Forelimb muscle (tissue), 1 donor: ENCODE results near the gene PRPF6. TPM values are rescaled to one million over a fixed set of nuclear protein-coding genes. Genes with fewer than 3 reads are reported as not detected.

ENCODE experiments used
- DNase-seq: peaks from one replicate; pipeline ENCODE4 v3.0.0-alpha.2; 2013; ENCODE audit warnings: low read depth
- polyA plus RNA-seq: library from polyadenylated mRNA; unstranded; fragments of 120-200 nt; gene quantifications from one replicate; pipeline ENCODE4 v1.2.1, GENCODE V29; 2013; ENCODE audit not compliant: insufficient read length

PRPF6 gene
- polyA plus RNA-seq, 1 donor = 55.3 TPM

DNA sequence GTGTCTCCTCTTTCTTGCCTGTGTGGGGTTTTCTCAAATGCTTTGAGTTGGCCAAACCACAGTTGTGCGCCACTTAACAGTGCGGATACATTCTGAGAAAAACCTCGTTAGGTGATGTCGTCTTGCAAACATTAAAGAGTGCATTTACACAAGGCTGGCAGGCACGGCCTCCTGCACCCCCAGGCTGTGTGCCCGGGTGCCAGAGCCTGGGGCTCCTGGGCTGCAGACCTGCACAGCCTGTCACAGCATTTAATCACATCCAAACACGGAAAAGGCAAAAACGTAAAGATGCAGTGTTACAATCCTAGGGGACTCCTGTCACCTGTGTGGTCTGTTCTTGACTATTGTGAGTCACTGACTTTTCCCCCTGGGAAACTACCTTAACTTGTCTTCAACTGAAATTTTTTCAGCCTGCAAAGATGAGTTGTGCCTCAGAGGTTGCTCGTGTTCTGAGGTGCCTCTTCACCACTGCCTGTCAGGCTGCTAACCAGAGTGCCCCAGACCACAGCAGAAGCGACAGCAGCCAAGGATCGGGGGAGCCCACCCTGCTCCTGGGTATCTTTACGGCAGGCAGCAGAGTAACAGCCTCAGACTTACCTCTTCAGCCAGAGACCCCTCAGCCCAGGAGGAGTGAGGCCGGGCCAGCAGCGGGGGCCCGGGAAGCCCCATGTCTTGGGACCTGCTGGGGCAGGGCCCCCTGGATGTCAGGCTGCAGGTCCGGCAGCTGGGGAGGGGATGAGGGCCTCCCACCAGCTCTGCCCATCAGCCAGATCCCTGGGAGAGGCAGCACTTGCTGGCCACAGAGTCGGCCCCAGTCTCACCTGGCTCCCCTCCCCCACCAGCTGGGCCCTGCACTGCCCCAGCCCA, 54.4 kb downstream of the PRPF6 start:
- DNase-seq = no peak

- no peak for DNase-seq
These were observed 55.0 kb downstream of the PRPF6 start, which contains the start of gene C20orf204 for GRCh38 chr20:64035933-64036345. Gene C20orf204, plus strand, starts transcription at chr20:64036182. Its CDS starts 142 bp downstream, at chr20:64036324.

DNA sequence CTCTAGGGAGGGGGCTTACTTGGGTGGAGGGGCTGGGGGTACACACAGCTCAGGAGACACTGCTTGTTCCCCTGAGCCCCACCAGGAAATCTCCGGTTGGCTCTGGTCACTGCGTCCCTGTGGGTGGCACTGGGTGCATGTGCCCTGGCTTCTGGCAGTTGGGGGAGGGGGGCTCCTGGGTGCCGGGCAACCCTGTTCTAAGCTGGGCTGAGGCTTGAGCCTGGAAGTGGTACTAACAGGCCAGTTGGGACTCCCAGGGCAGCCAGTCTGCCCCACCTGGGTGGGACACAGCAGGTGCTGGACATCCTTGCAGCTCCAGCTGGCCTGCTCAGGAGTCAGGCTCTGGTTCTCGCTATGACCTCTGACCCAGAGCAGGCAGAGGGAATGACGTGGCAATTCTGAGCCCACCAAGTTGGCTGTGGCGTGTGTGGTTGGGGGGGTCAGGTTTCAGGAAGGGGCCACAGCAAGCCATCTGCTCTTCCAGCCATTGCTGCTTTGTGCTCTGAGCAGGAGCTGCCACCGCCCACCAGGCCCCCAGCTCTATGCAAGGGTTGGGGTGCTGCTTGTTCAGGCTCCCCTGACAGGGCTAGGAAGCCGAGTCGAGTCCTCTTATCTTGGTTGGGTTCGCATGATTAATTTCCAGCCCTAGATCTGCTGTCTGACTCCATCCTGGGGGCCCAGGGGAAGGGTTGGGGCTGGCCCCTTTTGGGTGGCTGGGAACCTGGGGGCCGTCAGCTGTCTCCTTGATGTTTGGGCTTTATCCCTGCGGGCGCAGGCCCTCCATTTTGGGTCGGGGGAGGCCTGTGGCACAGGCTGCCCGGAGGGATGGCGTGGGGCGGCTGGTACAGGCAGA, 55.6 kb downstream of the PRPF6 start:
- no peak for DNase-seq

DNA sequence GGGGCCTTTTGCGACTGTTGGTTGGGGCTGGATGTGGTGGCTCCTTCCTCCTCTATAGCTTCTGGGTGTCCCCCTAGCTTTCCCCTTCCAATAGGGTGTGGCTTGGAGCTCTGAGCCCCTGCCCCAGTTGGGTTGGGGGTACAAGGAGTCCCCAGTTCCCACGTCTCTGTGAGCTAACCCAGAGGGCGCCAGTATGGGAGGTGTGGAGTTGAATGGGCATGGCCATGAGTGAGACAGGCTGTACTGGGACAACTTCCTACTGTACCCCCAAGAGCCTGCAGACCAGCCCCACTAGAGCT, 56.2 kb downstream of the PRPF6 start:
- no peak for DNase-seq

- DNase-seq = no peak
These were observed 56.7 kb downstream of the PRPF6 start for GRCh38 chr20:64037498-64038213.

- no peak for DNase-seq
These were observed 57.3 kb downstream of the PRPF6 start for GRCh38 chr20:64038224-64038564.

- no peak for DNase-seq
These were observed 57.8 kb downstream of the PRPF6 start for GRCh38 chr20:64038565-64039292.

DNA sequence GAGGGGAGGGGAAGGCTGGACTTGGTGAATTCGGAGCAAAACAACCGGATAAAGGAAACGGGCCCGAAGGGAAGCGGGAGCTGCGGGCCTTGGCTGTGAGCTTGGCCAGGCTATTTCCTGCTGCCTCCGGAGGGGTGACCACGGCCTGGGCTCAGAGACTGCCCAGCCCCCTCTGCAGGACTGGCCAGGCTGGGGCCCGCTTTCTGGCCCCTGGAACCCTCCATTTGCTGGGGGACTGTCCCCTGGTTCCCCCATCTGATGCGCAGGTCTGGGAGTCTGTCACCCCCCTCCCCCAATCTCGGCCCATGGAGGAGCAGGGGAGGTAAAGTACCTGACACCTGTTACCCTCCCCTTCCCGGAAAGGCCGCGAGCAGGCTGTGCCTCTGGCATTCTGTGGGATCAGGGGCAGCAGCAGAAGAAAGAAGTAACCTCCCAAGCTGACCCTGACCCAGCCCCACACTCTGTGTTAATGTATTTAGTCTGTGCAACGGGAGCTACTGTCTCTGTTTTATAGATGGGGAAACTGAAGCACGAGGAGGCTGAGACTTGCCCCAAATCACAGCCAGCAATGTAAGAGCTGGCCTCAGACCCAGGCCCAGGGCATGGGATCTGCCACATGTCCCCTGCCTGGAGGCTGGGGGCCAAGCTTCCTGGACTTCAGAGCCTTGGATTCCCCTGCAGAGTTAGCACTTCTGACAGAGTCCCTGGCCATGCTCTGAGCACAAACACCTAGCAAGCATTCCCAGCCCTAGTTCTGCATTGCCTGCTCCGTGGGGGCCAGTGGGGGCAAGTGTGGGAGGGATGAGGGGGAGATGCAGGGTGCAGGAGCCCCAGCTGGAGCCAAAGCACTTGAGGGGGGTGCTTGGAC, 58.6 kb downstream of the PRPF6 start:
- no peak for DNase-seq

- no peak for DNase-seq
These were observed 59.5 kb downstream of the PRPF6 start for GRCh38 chr20:64040231-64041039.

DNA sequence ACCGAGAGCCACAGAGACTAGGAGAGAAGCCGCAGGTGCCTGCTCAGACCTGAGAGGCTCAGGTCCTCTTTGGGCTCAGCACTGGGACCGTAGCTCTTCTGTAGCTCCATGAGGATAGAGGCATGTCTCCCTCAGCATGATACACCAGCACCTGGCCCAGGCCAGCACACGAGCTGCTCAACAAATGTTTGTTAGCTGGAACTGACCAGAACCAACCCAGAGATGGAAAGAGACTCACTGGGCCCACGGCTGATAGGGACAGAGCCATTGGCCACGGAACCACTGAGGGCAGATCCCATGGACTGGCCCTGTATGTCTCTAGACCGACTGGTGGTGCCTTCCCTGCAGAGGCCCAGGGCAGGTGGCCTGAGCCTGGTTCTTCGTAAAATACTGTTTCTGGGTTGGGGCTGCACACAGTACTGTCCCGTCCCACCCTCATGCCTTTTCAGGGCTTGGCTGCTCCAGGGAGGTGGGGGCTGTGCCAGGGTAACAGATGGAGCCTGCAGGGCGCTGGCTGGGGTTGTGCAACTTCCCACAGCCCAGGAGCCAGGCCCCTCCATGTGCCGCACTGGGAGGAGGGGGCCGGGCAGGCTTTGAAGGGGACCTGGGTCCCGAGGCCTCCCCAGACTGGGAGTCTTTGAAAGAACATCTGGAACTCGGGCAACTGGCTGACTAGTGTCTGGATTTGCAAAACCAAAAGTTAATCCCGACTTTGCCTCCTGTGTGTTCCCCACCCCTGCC, 60.3 kb downstream of the PRPF6 start:
- DNase-seq = no peak

DNA sequence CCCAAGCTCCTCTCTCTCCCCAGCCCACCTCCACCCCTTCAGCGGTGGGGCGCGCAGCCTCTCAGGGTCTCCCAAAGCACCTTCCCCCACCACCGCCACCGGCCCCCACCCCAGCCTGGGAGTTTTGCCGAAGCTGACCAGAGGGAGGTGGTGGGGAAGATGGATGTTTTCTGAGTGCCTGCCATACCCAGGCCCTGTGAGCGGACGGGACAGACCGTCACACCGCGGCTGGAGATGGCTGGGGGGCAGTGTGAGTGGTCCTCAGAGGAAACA, 60.8 kb downstream of the PRPF6 start:
- no peak for DNase-seq

DNA sequence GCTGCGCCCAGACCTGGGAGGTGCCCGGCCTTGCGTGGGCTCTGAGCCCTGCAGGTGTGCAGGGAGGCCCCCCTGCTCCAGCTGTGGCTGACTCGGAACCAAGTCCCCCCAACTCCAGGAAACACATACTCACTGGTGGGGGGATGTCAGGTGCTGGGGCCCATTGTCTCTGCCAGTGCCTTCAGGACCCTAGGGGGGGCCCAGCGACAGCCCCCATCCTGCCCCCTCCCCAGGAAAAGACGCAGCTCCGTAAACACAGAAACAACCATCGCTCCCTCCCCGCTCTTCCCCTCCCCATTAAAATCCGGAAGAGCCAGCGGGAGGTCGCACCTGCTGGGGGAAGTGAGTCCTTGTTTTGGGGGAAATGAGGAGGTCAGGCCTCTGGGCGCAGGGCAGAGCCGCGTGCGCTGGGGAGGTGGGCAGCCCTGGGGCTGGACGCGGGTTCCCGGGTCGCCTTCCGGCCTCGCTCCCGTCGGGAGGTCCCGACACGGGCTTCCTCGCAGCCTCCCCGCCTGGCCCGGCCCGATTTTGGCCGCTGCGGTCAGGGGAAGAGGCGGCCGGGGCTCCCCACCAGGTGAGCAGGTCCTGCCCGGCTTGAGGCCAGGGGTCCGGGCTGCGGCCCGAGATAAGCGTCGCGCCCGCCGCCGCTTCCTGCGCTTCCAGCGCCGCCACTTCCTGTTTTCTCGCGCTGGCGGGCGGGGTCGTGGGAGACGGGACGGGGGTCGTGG, 61.3 kb downstream of the PRPF6 start:
- no peak for DNase-seq

- DNase-seq = no peak
These were observed 62.8 kb downstream of the PRPF6 start for GRCh38 chr20:64043768-64044167.

- DNase-seq = no peak
These were observed 63.7 kb downstream of the PRPF6 start for GRCh38 chr20:64044484-64045247.

- DNase-seq = no peak
These were observed 64.5 kb downstream of the PRPF6 start for GRCh38 chr20:64045346-64046011.

DNA sequence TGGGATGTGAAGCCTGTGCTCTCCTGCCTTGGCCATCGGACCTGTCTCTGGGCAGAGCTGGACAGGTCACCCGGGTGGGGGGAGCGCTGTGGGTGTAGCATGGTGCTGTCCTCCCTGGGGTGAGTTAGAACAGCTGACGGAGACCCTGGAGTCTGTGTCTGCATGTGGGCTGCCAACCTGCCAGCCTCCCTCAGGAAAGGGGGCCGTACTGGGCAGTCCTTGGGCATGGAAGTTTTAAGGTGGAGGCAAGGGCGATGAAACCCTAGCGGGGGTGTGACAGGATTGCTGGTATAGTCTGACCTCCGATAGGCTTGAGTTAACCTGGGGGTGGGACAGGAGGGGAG, 66.1 kb downstream of the PRPF6 start:
- DNase-seq = no peak

DNA sequence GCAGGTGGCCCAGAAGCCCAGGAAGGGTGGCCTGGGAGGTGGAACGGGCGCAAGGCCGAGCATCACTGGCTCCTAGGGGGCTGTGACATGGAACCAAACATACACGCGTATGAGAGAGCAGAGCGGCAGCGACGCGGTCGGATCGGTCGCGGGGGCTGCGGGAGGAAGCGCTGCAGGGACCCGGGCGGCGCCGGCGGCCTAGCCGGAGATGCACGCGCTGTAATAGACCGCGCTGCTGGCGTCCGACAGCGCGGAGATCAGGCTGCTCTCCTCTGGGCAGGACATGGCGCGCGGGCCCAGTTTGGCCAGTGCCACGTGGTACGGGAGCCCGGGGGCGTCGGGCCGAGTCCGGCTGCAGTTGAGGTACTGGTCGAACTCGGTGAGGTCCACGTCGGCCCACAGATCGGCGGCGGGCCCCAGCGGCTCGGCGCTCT, 67.1 kb downstream of the PRPF6 start:
- DNase-seq = no peak
